Parathyroid adenoma (tissue), 2 donors: ENCODE data around the gene CYP1A1.
"Not testable (repeated sequence)": the region's sequence is repeated elsewhere in the genome, so short reads cannot be mapped to it uniquely, and the experiment has no call there.

ENCODE experiments used
- H2AFZ ChIP-seq: fragments of 300-600 bp; sonication (generic); one replicate; pipeline ENCODE4 v1.7.0; 2017; ENCODE audit warnings: antibody characterized with exemption, mild to moderate bottlenecking
- H3K27ac ChIP-seq: fragments of 300-600 bp; sonication (generic); one replicate; pipeline ENCODE4 v1.7.0; 2017
- H3K27me3 ChIP-seq: fragments of 300-600 bp; sonication (generic); one replicate; pipeline ENCODE4 v1.7.0; 2017; ENCODE audit warnings: low read length; ENCODE audit not compliant: control insufficient read depth, insufficient read depth
- H3K36me3 ChIP-seq: fragments of 300-600 bp; sonication (generic); one replicate; pipeline ENCODE4 v1.7.0; 2017; ENCODE audit warnings: low read length; ENCODE audit not compliant: control insufficient read depth, insufficient read depth
- H3K4me1 ChIP-seq: fragments of 300-600 bp; sonication (generic); one replicate; pipeline ENCODE4 v1.7.0; 2017; ENCODE audit warnings: control low read depth
- H3K4me2 ChIP-seq: fragments of 300-600 bp; sonication (generic); one replicate; pipeline ENCODE4 v1.7.0; 2017; ENCODE audit warnings: low read length
- H3K4me3 ChIP-seq: fragments of 300-600 bp; sonication (generic); one replicate; pipeline ENCODE4 v1.7.0; 2017; ENCODE audit warnings: low read depth, low read length
- H3K79me2 ChIP-seq: fragments of 300-600 bp; sonication (generic); one replicate; pipeline ENCODE4 v1.7.0; 2017; ENCODE audit warnings: control low read depth
- H3K9ac ChIP-seq: fragments of 300-600 bp; sonication (generic); one replicate; pipeline ENCODE4 v1.7.0; 2017; ENCODE audit warnings: mild to moderate bottlenecking
- H3K9me3 ChIP-seq: fragments of 300-600 bp; sonication (generic); one replicate; pipeline ENCODE4 v1.7.0; 2017; ENCODE audit warnings: low read length; ENCODE audit not compliant: control insufficient read depth
- CTCF ChIP-seq: fragments of 300-600 bp; sonication (generic); IDR thresholded peaks from one replicate; pipeline ENCODE4 v1.7.0; 2017; ENCODE audit warnings: antibody characterized with exemption, mild to moderate bottlenecking
- donor health status: primary hyperparathyroidism.

Gene CYP1A1

GRCh38 chr15:74742422-74742821 is 17.1 kb upstream of the CYP1A1 start:
- no peak overlapping the region for H3K9ac ChIP-seq
- H3K27ac ChIP-seq = no peak overlapping the region
- H3K36me3 ChIP-seq = no peaks in the 10 kb centered on the region
- no peaks in the 10 kb centered on the region for H3K27me3 ChIP-seq
- no peaks in the 10 kb centered on the region for H3K9me3 ChIP-seq
- H3K4me1 ChIP-seq = no peaks in the 10 kb centered on the region
- H2AFZ ChIP-seq = no peak overlapping the region
- TF ChIP-seq CTCF = no peak
- H3K79me2 ChIP-seq = no peaks in the 10 kb centered on the region
- no peak overlapping the region for H3K4me2 ChIP-seq
- no peak overlapping the region for H3K4me3 ChIP-seq

GRCh38 chr15:74738239-74738638 is 12.9 kb upstream of the CYP1A1 start:
- not testable (repeated sequence) for H3K9me3 ChIP-seq, H3K4me3 ChIP-seq, H3K36me3 ChIP-seq, H3K27ac ChIP-seq, H2AFZ ChIP-seq, H3K4me1 ChIP-seq, H3K27me3 ChIP-seq, H3K79me2 ChIP-seq, H3K4me2 ChIP-seq, H3K9ac ChIP-seq

GRCh38 chr15:74735305-74735704 is 10.0 kb upstream of the CYP1A1 start:
- Histone ChIP-seq H3K27me3 (no peaks in the 10 kb centered on the region), H3K4me1 (no peaks in the 10 kb centered on the region), H3K4me3 (no peak overlapping the region), H3K79me2 (no peaks in the 10 kb centered on the region), H2AFZ (no peak overlapping the region), H3K9me3 (no peaks in the 10 kb centered on the region), H3K4me2 (no peak overlapping the region), H3K9ac (no peak overlapping the region), H3K27ac (no peak overlapping the region), H3K36me3 (no peaks in the 10 kb centered on the region)
- no peak for TF ChIP-seq CTCF

GRCh38 chr15:74733269-74733668 is 7.9 kb upstream of the CYP1A1 start:
- H2AFZ ChIP-seq = no peak overlapping the region
- TF ChIP-seq CTCF = no peak
- no peaks in the 10 kb centered on the region for H3K36me3 ChIP-seq
- no peak overlapping the region for H3K4me2 ChIP-seq
- H3K4me1 ChIP-seq = no peaks in the 10 kb centered on the region
- no peaks in the 10 kb centered on the region for H3K79me2 ChIP-seq
- no peak overlapping the region for H3K9ac ChIP-seq
- no peaks in the 10 kb centered on the region for H3K27me3 ChIP-seq
- H3K4me3 ChIP-seq = no peak overlapping the region
- H3K27ac ChIP-seq = no peak overlapping the region
- no peaks in the 10 kb centered on the region for H3K9me3 ChIP-seq

- H3K27me3 ChIP-seq = no peaks in the 10 kb centered on the region
- H3K9ac ChIP-seq = no peak overlapping the region
- no peak overlapping the region for H3K27ac ChIP-seq
- no peaks in the 10 kb centered on the region for H3K79me2 ChIP-seq
- no peak for TF ChIP-seq CTCF
- no peak overlapping the region for H2AFZ ChIP-seq
- H3K4me2 ChIP-seq = no peak overlapping the region
- no peak overlapping the region for H3K4me3 ChIP-seq
- no peaks in the 10 kb centered on the region for H3K9me3 ChIP-seq
- H3K4me1 ChIP-seq = no peaks in the 10 kb centered on the region
- H3K36me3 ChIP-seq = no peaks in the 10 kb centered on the region
These were observed 7.5 kb upstream of the CYP1A1 start for GRCh38 chr15:74732846-74733245.
